Heart right ventricle (tissue), 16 donors: ENCODE results near the gene HSPB6. TPM values are rescaled to one million over a fixed set of nuclear protein-coding genes. Genes with fewer than 3 reads are reported as not detected.

Experiments
- ATAC-seq, 8 donors: fragments of 200-7000 bp; cut with Tn5 transposase; one replicate each; pipeline ENCODE4 v1.9.1; 2020; ENCODE audit warnings: mild to moderate bottlenecking in 8 of 8, moderate library complexity in 8 of 8, moderate number of reproducible peaks in 1 of 8
- DNase-seq, 2 donors: peaks; one replicate each; pipeline ENCODE4 v3.0.0-alpha.2; 2020
- H3K27ac ChIP-seq, 10 donors: fragments of 200-600 bp; sonication (generic) in 2 of 10; one replicate each; pipeline versions ENCODE4 v1.5.0 to v1.8.0; 2020 to 2022; ENCODE audit warnings: mild to moderate bottlenecking in 3 of 10
- H3K27me3 ChIP-seq, 7 donors: fragments of 200-600 bp; one replicate each; pipeline ENCODE4 v1.8.0; 2021 to 2022; ENCODE audit warnings: mild to moderate bottlenecking in 2 of 7
- H3K36me3 ChIP-seq, 9 donors: fragments of 200-600 bp; sonication (generic) in 1 of 9; one replicate each; pipeline versions ENCODE4 v1.5.0 to v1.8.0; 2020 to 2022; ENCODE audit warnings: mild to moderate bottlenecking in 2 of 9
- H3K4me1 ChIP-seq, 9 donors: fragments of 200-600 bp; sonication (generic) in 1 of 9; one replicate each; pipeline versions ENCODE4 v1.5.0 to v1.8.0; 2020 to 2022; ENCODE audit warnings: mild to moderate bottlenecking in 4 of 9
- H3K4me3 ChIP-seq, 10 donors: fragments of 200-600 bp; sonication (generic) in 2 of 10; one replicate each; pipeline versions ENCODE4 v1.5.0 to v1.8.0; 2020 to 2022; ENCODE audit warnings: mild to moderate bottlenecking in 7 of 10, moderate library complexity in 2 of 10
- H3K9me3 ChIP-seq, 11 donors: fragments of 200-600 bp in 10 of 11; sonication (generic) in 2 of 11; one replicate each; pipeline versions ENCODE4 v1.5.0 to v1.8.0; 2013 to 2022; ENCODE audit warnings: mild to moderate bottlenecking in 2 of 11, control low read depth in 1 of 11, moderate library complexity in 1 of 11
- WGBS, 2 donors: extraction: QIAGEN DNeasy Blood & Tissue Kit; methylation state at CpG; one replicate each; pipeline ENCODE4 v1.1.7; 2013; ENCODE audit warnings: inconsistent platforms in 1 of 2; 5-methylcytosine and 5-hydroxymethylcytosine counted together
- intact Hi-C, 10 donors: fragments of 100-400 bp; cut with DNase I; formaldehyde crosslinking; loops; one replicate each; pipeline versions ENCODE4 v1.11.1 to v1.14.2; 2022
- polyA plus RNA-seq, 2 donors: library from polyadenylated mRNA; stranded (reverse); fragments of 200-250 nt; gene quantifications; one replicate each; pipeline ENCODE4 v1.2.3, GENCODE V29; 2013
- total RNA-seq, 10 donors: library from RNA; stranded (reverse); fragmentation: NEBNext Ultra II Directional in 3 of 10; extraction: Animal tissue kit (Norgen Biotek cat#: 25700) in 3 of 10; gene quantifications; one replicate each; pipeline versions ENCODE4 v1.2.1 to v1.2.4, GENCODE V29; 2021 to 2023
- TF ChIP-seq, protein P1 (sequence below), 9 donors: fragments of 200-600 bp; sonication (generic) in 2 of 9; IDR thresholded peaks; one replicate each; pipeline versions ENCODE4 v1.5.0 to v1.8.0; 2021 to 2022; ENCODE audit warnings: antibody characterized with exemption in 9 of 9, mild to moderate bottlenecking in 5 of 9, moderate library complexity in 1 of 9
- donor health status: Arrhythmogenic right ventricular cardiomyopathy.
- donor health status: ischemic (EF 13 %, LVEDD 7.1; RV severe dilation, severe dysfunction).
- donor health status: healthy with polysubstance abuse.
- donor health status: DM: no; HTN: yes; CAD: no.
- donor health status: DM: no; HTN: no; CAD: no.
- donor health status: ischemic (EF 25% LVEDD 6.9; RV normal size, moderate dysfunction).
- donor health status: ischemic (EF 25% LVEDD 5.7; RV mildly dilated, moderate dysfunction).
- donor health status: healthy.
- donor health status: DM: yes; HTN: yes; CAD: no.
- donor health status: Ischemic cardiomyopathy.
- donor health status: ischemic (EF 35%, LVEDD 5.7; RV mildly dilated, moderate dysfunction).
- donor health status: nonischemic (EF 11% LVEDD 7.7; RV severe dilation, severe dysfunction).
- donor health status: DM: yes; HTN: yes; CAD: no.
- donor health status: PGD.
- donor health status: ischemic (EF 29% LVEDD 5.4; RV normal size, mild dysfunction).
- donor health status: nonischemic (EF 23%, LVEDD 6.1; RV moderate dilation, normal function).

The HSPB6 gene
- total and polyA plus RNA-seq, 12 donors = 387 to 1,269 (median 981) TPM

DNA sequence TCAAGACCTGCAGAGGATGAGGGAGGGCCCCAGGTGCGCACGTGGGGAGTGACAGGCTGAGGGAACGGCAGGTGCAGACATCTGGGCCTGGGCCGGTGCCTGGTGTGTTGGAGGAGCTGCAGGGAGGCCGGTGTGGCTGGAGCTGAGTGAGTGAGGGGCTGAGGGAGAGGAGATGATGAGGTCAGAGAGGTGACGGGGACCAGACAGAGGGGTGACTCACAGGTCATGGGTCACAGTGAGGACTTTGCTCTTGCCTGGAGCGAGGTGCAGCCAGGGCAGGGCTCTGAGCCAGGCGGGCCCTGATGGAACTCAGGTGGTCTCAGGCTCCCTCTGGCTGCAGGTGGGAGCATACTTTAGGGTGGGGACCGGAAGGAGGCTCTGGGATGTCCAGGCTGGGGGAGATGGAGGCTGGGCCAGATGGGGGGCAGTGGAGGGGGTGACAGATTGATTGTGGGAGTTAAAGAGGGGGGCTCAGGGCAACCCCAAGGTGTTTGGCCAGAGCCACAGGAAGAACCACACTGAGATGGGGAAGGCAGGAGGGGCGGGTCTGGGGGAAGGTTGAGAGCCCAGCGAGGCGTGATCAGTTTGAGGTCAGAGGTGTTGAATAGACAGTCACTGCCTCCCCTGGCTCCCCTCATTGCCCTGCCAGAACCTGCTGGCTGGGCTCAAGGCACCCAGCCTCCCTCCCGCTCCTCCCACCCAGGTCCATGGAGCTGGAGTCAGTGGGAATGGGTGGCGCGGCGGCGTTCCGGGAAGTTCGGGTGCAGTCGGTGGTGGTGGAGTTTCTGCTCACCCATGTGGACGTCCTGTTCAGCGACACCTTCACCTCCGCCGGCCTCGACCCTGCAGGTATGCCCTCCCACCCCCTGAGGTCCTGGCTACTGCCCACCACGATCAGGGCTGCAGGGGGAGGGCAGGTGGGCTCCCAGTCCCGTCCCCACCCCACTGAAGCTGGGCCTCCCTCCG lies 26.9 kb upstream of the HSPB6 start:
- no peaks in the 10 kb centered on the region for H3K4me1 ChIP-seq
- H3K9me3 ChIP-seq = no peaks in the 10 kb centered on the region
- 82 to 87% methylated on average over 27 to 28 of the region's 28 CpGs for WGBS, 2 donors
- ATAC-seq = no peak
- no peak for DNase-seq
- H3K4me3 ChIP-seq = no peak overlapping the region
- intact Hi-C loops = no loop called here
- no peak overlapping the region for H3K27ac ChIP-seq
- peaks cover 0 to 58% (median 0%) of the 10 kb centered on the region in 9 donors for H3K36me3 ChIP-seq
- no peaks in the 10 kb centered on the region for H3K27me3 ChIP-seq
- TF ChIP-seq, protein P1, sequence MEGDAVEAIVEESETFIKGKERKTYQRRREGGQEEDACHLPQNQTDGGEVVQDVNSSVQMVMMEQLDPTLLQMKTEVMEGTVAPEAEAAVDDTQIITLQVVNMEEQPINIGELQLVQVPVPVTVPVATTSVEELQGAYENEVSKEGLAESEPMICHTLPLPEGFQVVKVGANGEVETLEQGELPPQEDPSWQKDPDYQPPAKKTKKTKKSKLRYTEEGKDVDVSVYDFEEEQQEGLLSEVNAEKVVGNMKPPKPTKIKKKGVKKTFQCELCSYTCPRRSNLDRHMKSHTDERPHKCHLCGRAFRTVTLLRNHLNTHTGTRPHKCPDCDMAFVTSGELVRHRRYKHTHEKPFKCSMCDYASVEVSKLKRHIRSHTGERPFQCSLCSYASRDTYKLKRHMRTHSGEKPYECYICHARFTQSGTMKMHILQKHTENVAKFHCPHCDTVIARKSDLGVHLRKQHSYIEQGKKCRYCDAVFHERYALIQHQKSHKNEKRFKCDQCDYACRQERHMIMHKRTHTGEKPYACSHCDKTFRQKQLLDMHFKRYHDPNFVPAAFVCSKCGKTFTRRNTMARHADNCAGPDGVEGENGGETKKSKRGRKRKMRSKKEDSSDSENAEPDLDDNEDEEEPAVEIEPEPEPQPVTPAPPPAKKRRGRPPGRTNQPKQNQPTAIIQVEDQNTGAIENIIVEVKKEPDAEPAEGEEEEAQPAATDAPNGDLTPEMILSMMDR (IDR thresholded peaks at IDR 0.05) = no peak

DNA sequence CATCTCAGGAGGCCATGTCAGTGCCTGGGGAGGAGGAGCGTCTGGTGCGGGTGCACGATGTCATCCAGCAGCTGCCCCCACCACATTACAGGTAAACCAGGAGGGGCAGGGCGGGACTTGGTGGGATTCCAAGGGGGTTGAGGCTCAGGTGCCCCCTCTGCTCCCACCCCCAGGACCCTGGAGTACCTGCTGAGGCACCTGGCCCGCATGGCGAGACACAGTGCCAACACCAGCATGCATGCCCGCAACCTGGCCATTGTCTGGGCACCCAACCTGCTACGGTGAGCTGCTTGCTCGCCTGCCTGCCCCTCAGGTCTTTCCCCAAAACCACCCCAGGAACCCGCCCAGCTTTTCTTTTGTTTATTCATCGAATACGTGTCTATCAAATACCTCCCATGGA lies 25.8 kb upstream of the HSPB6 start:
- no peak for DNase-seq
- H3K27ac ChIP-seq = no peak overlapping the region
- intact Hi-C loops = no loop called here
- ATAC-seq = no peak
- no peaks in the 10 kb centered on the region for H3K9me3 ChIP-seq
- peaks cover 0 to 69% (median 0%) of the 10 kb centered on the region in 9 donors for H3K36me3 ChIP-seq
- H3K4me1 ChIP-seq = no peaks in the 10 kb centered on the region
- no peak overlapping the region for H3K4me3 ChIP-seq
- H3K27me3 ChIP-seq = no peaks in the 10 kb centered on the region
- 97 to 98% methylated on average over 12 of the region's 12 CpGs for WGBS, 2 donors
- TF ChIP-seq, protein P1 (IDR thresholded peaks at IDR 0.05) = no peak

DNA sequence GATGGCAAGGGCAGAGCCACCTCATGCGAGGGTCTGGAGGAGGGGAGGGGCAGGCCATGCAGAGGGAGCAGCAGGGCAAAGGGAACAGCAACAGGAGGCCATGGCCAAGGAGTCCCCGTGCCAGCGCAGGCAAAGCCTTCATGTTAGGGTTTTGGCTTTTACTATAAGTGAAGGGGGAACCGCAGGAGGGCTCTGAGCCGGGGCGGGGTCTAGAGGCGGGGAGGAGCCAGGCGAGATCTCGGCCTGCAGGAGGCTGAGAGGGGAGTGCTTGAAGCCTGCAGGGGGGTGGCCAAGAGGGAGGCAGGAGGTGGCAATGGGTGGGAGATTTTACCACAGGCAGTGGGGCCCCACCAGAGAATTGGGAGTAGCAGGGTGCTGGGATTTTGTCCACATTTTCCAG lies 24.8 kb upstream of the HSPB6 start:
- Histone ChIP-seq H3K27ac (no peak overlapping the region), H3K9me3 (no peaks in the 10 kb centered on the region), H3K4me3 (no peak overlapping the region), H3K27me3 (no peaks in the 10 kb centered on the region), H3K4me1 (no peaks in the 10 kb centered on the region), H3K36me3 (peaks cover 0 to 71% (median 0%) of the 10 kb centered on the region in 9 donors)
- WGBS, 2 donors = 78 to 84% methylated on average over 7 to 9 of the region's 9 CpGs
- DNase-seq (no peak), ATAC-seq (no peak)
- intact Hi-C loops = no loop called here
- TF ChIP-seq, protein P1 (IDR thresholded peaks at IDR 0.05) = no peak

DNA sequence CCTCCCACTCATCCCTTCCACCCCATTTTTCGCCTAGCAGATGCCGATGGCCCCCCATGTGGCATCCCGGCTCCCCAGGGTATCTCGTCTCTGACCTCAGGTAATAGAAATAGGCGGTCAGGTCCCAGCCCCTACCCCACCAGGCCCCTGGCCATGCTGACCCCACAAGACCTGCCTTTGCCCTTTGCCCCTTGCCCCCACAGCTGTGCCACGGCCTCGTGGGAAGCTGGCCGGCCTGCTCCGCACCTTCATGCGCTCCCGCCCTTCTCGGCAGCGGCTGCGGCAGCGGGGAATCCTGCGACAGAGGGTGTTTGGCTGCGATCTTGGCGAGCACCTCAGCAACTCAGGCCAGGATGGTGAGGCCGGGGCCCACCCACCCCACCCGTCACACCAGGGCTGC lies 23.9 kb upstream of the HSPB6 start:
- no peaks in the 10 kb centered on the region for H3K27me3 ChIP-seq
- H3K27ac ChIP-seq = no peak overlapping the region
- ATAC-seq = no peak
- peaks cover 0 to 8% (median 0%) of the 10 kb centered on the region in 9 donors for H3K4me1 ChIP-seq
- WGBS, 2 donors = 97 to 98% methylated on average over 20 of the region's 20 CpGs
- intact Hi-C loops = no loop called here
- H3K36me3 ChIP-seq = peaks cover 0 to 67% (median 0%) of the 10 kb centered on the region in 9 donors
- DNase-seq = no peak
- H3K9me3 ChIP-seq = no peaks in the 10 kb centered on the region
- TF ChIP-seq, protein P1 (IDR thresholded peaks at IDR 0.05) = no peak
- no peak overlapping the region for H3K4me3 ChIP-seq
